Glomerular visceral epithelial cell (primary cell): Measurements from ENCODE around the gene EDAR.

Source experiments
- DNase-seq: peaks from one replicate; pipeline ENCODE4 v3.0.0-alpha.2; 2016; ENCODE audit errors: extremely low spot score

The EDAR gene

GRCh38 chr2:108853421-108853820 is 135.6 kb downstream of the EDAR start:
- DNase-seq = no peak

GRCh38 chr2:108852375-108852774 is 136.6 kb downstream of the EDAR start:
- no peak for DNase-seq

GRCh38 chr2:108847000-108847399 is 142.0 kb downstream of the EDAR start:
- DNase-seq = no peak

- DNase-seq = no peak
These were observed 143.1 kb downstream of the EDAR start for GRCh38 chr2:108845923-108846322.
